GM12892 (cell line): ENCODE results near the gene NSUN5.

ENCODE experiments used
- POLR2A ChIP-seq: IDR thresholded peaks from 2 replicates; pipeline ENCODE4 v1.6.1; 2011; ENCODE audit warnings: low read depth, low read length, control low read depth
- POLR2AphosphoS5 ChIP-seq: IDR thresholded peaks from 2 replicates; pipeline ENCODE4 v1.6.1; 2011; ENCODE audit warnings: low read depth, low read length, control low read depth
- TAF1 ChIP-seq: IDR thresholded peaks from 2 replicates; pipeline ENCODE4 v1.6.1; 2011; ENCODE audit warnings: low read depth, mild to moderate bottlenecking, control low read depth, low read length, borderline replicate concordance

- TF ChIP-seq TAF1 (no peak), POLR2AphosphoS5 (no peak), POLR2A (no peak)
Measured at GRCh38 chr7:73354196-73354595, 45.6 kb upstream of the NSUN5 start.
